ENCODE data around the gene IRS2.

IRS2 gene

DNA sequence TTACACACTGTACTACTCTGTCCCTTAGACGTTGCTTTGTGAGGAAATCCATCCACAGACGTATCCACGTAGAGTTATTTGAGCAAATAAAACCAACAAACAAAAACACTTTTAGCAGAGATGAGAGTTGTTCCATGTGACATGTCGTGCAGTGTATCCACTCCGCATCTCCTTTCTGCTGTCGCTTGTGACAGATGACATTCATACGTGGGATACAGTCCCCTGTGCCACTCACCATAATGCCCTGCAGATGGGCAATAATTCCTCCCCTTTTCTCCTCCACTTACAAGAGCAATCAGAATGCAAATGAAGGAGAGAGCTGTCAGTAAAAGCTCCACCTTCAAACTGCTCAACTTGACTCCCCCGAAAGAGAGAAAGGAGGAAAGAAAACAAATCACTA is 26.0 kb downstream of the IRS2 start:
- no peak for TF ChIP-seq Cebpa-rat (IDR thresholded peaks at IDR 0.05)
- Histone ChIP-seq H3K9ac (no peak overlapping the region), H3K4me2 (peak overlapping the region; percentile 67; the same call in 1 of the 2 replicates), H3K9me3 (no peaks in the 10 kb centered on the region), H4K20me1 (peaks cover 95% of the 10 kb centered on the region), H3K27me3 (no peaks in the 10 kb centered on the region), H3K4me1 (peaks cover 92% of the 10 kb centered on the region), H3K36me3 (peaks cover 52% of the 10 kb centered on the region), H3K27ac (no peak overlapping the region), H3K4me3 (no peak overlapping the region)

DNA sequence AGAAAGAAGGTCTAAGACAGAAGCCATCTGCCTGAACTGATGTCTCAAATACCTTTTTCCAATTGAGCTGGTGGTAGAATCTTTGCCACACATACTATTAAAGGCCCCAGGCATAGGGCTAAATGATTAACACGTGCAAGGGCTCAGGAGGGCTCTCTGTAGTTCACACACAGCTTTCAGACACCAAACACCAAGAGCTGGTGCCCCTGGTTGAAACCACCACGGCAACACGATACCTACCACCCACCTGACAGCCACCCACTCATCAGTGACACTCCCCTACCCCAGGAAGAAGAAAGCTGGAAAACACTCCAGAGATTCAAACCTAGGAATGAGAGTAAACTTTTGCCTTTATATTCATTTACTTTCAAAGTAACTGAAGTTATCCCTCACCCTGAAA is 26.8 kb downstream of the IRS2 start:
- Histone ChIP-seq H3K9me3 (no peaks in the 10 kb centered on the region), H3K27me3 (no peaks in the 10 kb centered on the region), H3K9ac (peak overlapping the region; percentile 1; the same call in 1 of the 2 replicates), H3K4me2 (peak overlapping the region; percentile 67), H3K27ac (peak overlapping the region; percentile 40), H3K36me3 (peaks cover 60% of the 10 kb centered on the region), H4K20me1 (peaks cover 87% of the 10 kb centered on the region), H3K4me3 (no peak overlapping the region), H3K4me1 (peaks cover 84% of the 10 kb centered on the region)
- TF ChIP-seq Cebpa-rat (IDR thresholded peaks at IDR 0.05): no peak

DNA sequence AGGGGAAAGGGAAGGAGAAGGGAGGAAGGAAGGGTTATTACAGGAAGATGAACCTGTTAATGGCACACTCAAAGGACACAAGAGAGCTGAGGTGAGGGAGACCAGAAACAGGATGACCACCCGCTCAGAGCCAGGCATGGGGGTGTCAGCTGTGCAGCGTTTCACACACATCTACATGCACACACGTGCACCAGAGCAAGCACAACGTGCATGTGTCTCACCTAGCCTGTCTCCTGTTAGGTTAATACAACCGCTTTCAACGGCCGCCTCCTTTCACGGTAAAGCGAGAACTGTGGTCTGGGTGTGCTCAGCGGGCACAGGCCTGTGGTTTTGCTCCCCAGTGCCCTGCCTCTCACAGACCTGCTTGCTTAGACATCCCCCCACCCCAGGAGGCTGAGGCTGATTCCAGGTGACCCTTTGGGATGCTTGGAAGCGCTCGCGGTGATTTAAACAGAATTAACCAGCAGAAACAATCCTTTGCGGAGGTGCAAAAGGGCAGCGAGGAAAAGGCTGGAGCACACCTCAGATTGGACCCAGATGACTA is 27.4 kb downstream of the IRS2 start:
- H3K9ac ChIP-seq: peak overlapping the region; percentile 1; the same call in 1 of the 2 replicates
- no peaks in the 10 kb centered on the region for H3K9me3 ChIP-seq
- H3K27ac ChIP-seq: peak overlapping the region; percentile 40
- TF ChIP-seq Cebpa-rat (IDR thresholded peaks at IDR 0.05): no peak
- peaks cover 66% of the 10 kb centered on the region for H3K36me3 ChIP-seq
- peaks cover 78% of the 10 kb centered on the region for H3K4me1 ChIP-seq
- H4K20me1 ChIP-seq: peaks cover 81% of the 10 kb centered on the region
- no peak overlapping the region for H3K4me3 ChIP-seq
- peak overlapping the region; percentile 67 for H3K4me2 ChIP-seq
- H3K27me3 ChIP-seq: no peaks in the 10 kb centered on the region

DNA sequence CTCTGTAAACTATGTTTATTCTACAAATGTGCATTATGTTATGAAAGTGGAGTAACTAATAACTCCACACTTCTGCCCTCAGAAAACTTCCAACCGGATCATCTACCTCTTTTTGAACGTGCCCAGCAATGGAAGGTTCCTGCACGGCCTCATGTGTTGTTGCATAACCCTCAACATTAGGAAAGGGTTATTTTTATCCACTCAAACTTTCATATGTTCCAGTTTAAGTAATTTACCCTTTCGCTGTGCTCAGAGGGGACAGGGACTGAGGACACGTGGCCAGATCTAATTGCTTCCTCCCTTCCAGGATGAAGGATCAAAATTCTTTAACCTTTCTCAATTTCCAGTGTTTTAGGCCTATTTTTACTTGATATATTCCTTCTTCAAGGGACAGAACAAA is 29.6 kb downstream of the IRS2 start:
- Histone ChIP-seq H3K4me1 (peaks cover 72% of the 10 kb centered on the region), H3K4me3 (no peak overlapping the region), H3K27me3 (no peaks in the 10 kb centered on the region), H3K36me3 (peaks cover 64% of the 10 kb centered on the region), H3K4me2 (no peak overlapping the region), H3K9ac (no peak overlapping the region), H3K27ac (no peak overlapping the region), H3K9me3 (no peaks in the 10 kb centered on the region), H4K20me1 (peaks cover 65% of the 10 kb centered on the region)
- TF ChIP-seq Cebpa-rat (IDR thresholded peaks at IDR 0.05): no peak

GRCh38 chr13:109755997-109756396 is 30.4 kb downstream of the IRS2 start:
- H3K27me3 ChIP-seq: no peaks in the 10 kb centered on the region
- H3K9ac ChIP-seq: no peak overlapping the region
- no peak for TF ChIP-seq Cebpa-rat (IDR thresholded peaks at IDR 0.05)
- no peak overlapping the region for H3K4me2 ChIP-seq
- H3K9me3 ChIP-seq: no peaks in the 10 kb centered on the region
- H3K27ac ChIP-seq: no peak overlapping the region
- H3K4me1 ChIP-seq: peaks cover 73% of the 10 kb centered on the region
- peaks cover 62% of the 10 kb centered on the region for H3K36me3 ChIP-seq
- peaks cover 65% of the 10 kb centered on the region for H4K20me1 ChIP-seq
- H3K4me3 ChIP-seq: no peak overlapping the region

- peaks cover 57% of the 10 kb centered on the region for H3K36me3 ChIP-seq
- H3K27me3 ChIP-seq: no peaks in the 10 kb centered on the region
- no peak overlapping the region for H3K27ac ChIP-seq
- H3K9me3 ChIP-seq: no peaks in the 10 kb centered on the region
- no peak for TF ChIP-seq Cebpa-rat (IDR thresholded peaks at IDR 0.05)
- H3K4me1 ChIP-seq: peaks cover 73% of the 10 kb centered on the region
- H3K9ac ChIP-seq: no peak overlapping the region
- H4K20me1 ChIP-seq: peaks cover 61% of the 10 kb centered on the region
- H3K4me2 ChIP-seq: no peak overlapping the region
- H3K4me3 ChIP-seq: no peak overlapping the region
Observed at GRCh38 chr13:109755551-109755950, 30.8 kb downstream of the IRS2 start.

DNA sequence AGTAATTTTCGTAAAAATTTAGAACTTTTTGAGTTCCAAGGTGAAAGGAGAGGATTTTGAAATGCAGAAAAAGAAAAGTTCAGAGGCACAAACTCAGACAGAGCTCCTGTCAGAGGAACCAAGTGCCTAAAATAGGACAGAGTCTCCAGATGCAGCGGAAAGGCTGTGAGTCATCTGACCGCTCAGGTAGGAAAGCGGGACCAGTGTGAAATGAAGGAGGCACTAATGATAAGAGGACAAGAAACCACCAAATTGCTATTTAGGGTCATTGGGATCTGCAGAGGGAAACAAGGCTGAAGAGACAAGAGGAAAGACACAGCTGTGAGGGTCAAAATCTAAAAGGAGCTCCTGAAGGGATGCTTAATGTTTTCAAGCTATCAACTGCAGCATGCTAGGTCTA is 34.9 kb downstream of the IRS2 start:
- H3K9me3 ChIP-seq: peaks cover 4% of the 10 kb centered on the region
- peaks cover 20% of the 10 kb centered on the region for H4K20me1 ChIP-seq
- peak overlapping the region; percentile 9; the same call in 1 of the 2 replicates for H3K4me3 ChIP-seq
- TF ChIP-seq Cebpa-rat (IDR thresholded peaks at IDR 0.05): no peak
- peak overlapping the region; percentile 76 for H3K4me2 ChIP-seq
- H3K4me1 ChIP-seq: peaks cover 56% of the 10 kb centered on the region
- H3K36me3 ChIP-seq: peaks cover 36% of the 10 kb centered on the region
- peak overlapping the region; percentile 25; the same call in 1 of the 2 replicates for H3K9ac ChIP-seq
- H3K27ac ChIP-seq: peak overlapping the region; percentile 65
- H3K27me3 ChIP-seq: no peaks in the 10 kb centered on the region

DNA sequence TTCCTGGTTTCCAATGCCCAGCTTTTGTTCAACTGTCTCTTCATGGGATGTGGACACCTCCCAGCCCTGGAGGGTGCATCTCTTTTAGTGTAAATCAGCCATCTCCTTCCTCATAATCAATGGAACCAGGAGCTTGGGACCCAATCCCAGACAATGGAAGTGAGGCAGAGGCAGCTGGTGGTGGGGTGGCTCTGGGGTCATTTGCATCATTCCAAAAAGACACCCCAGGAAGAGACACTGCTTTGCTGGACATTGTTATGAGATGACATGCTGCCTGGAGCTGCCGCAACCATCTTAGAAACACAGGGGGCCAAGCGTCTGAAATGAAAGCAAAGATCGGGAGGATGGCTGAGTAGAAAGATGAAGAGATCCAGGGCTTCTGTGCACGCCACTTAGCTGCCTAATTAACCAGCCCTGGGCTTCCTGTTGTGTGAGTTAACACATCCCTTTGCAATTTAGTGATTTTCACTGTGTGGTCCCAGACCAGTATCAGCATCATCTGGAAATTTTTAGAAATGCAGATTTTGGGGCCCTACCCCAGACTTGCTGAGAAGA is 36.1 kb downstream of the IRS2 start:
- Histone ChIP-seq H4K20me1 (peaks cover 14% of the 10 kb centered on the region), H3K9ac (peak overlapping the region; percentile 25), H3K27ac (peak overlapping the region; percentile 65), H3K4me2 (peak overlapping the region; percentile 76), H3K36me3 (peaks cover 25% of the 10 kb centered on the region), H3K27me3 (no peaks in the 10 kb centered on the region), H3K4me1 (peaks cover 51% of the 10 kb centered on the region), H3K9me3 (peaks cover 14% of the 10 kb centered on the region), H3K4me3 (no peak overlapping the region)
- TF ChIP-seq Cebpa-rat (IDR thresholded peaks at IDR 0.05): no peak

- no peak overlapping the region for H3K9ac ChIP-seq
- no peaks in the 10 kb centered on the region for H3K27me3 ChIP-seq
- no peak overlapping the region for H3K27ac ChIP-seq
- no peak overlapping the region for H3K4me3 ChIP-seq
- H3K4me1 ChIP-seq: peaks cover 58% of the 10 kb centered on the region
- peaks cover 20% of the 10 kb centered on the region for H3K9me3 ChIP-seq
- peaks cover 14% of the 10 kb centered on the region for H4K20me1 ChIP-seq
- peaks cover 15% of the 10 kb centered on the region for H3K36me3 ChIP-seq
- peak overlapping the region; percentile 76 for H3K4me2 ChIP-seq
- no peak for TF ChIP-seq Cebpa-rat (IDR thresholded peaks at IDR 0.05)
Observed at GRCh38 chr13:109749365-109749764, 37.0 kb downstream of the IRS2 start.

DNA sequence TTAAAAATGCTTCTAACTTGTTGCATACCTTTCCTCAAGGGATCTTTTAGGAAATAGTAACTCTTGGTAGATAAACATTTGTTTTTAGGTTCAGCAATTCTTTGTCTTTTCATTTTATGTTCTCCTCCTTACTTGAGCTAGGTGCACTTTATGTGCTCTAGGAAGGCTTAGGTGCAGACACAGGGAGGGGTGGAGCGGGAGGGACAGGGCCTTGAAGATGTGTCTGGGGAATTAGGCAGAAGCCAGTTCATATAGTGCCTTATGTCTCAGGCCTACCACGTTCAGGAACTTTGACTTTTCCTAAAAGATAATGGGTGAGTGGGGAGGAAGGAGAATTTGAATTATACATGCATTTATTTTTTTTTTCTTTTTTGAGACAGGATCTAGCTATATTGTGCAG is 37.7 kb downstream of the IRS2 start:
- H3K9me3 ChIP-seq: peaks cover 20% of the 10 kb centered on the region
- H3K36me3 ChIP-seq: peaks cover 8% of the 10 kb centered on the region
- H3K4me2 ChIP-seq: peak overlapping the region; percentile 76
- peaks cover 65% of the 10 kb centered on the region for H3K4me1 ChIP-seq
- H3K9ac ChIP-seq: no peak overlapping the region
- H4K20me1 ChIP-seq: peaks cover 14% of the 10 kb centered on the region
- H3K4me3 ChIP-seq: no peak overlapping the region
- H3K27ac ChIP-seq: no peak overlapping the region
- no peaks in the 10 kb centered on the region for H3K27me3 ChIP-seq
- TF ChIP-seq Cebpa-rat (IDR thresholded peaks at IDR 0.05): no peak
